Measurements from ENCODE around the gene TACC2. TPM values are rescaled to one million over a fixed set of nuclear protein-coding genes. Genes with fewer than 3 reads are reported as not detected.
A peak's percentile ranks its signal among the peaks of the same experiment; 100 is the strongest.

Gene TACC2
- total RNA-seq, 1 donor from 2014 or later, result 71.2 TPM

- Mint-ChIP-seq H3K4me1 (ENCODE audit: unreplicated experiment) (peaks cover under 1% of the 10 kb centered on the region), H3K36me3 (no peaks in the 10 kb centered on the region), H3K27me3 (no peaks in the 10 kb centered on the region), H3K9me3 (peaks cover 5% of the 10 kb centered on the region), H3K4me3 (no peak overlapping the region), H3K27ac (no peak overlapping the region)
- TF ChIP-seq CTCF (conservative IDR thresholded peaks at IDR 0.05), result no peak
- DNase-seq (ENCODE audit: extremely low spot score, unreplicated experiment), result no peak
Observed at GRCh38 chr10:122033224-122033926, 44.4 kb downstream of the TACC2 start.

- no peak for DNase-seq (ENCODE audit: extremely low spot score, unreplicated experiment)
- H3K27me3 Mint-ChIP-seq, result no peaks in the 10 kb centered on the region
- no peak overlapping the region for H3K4me3 Mint-ChIP-seq
- peaks cover 3% of the 10 kb centered on the region for H3K4me1 Mint-ChIP-seq (ENCODE audit: unreplicated experiment)
- TF ChIP-seq CTCF (conservative IDR thresholded peaks at IDR 0.05), result no peak
- H3K36me3 Mint-ChIP-seq, result no peaks in the 10 kb centered on the region
- no peak overlapping the region for H3K27ac Mint-ChIP-seq
- peaks cover 5% of the 10 kb centered on the region for H3K9me3 Mint-ChIP-seq
Observed at GRCh38 chr10:122034149-122034756, 45.3 kb downstream of the TACC2 start.

GRCh38 chr10:122040786-122041185, 51.8 kb downstream of the TACC2 start:
- no peak for DNase-seq (ENCODE audit: extremely low spot score, unreplicated experiment)
- Mint-ChIP-seq H3K36me3 (no peaks in the 10 kb centered on the region), H3K27me3 (no peaks in the 10 kb centered on the region), H3K9me3 (no peaks in the 10 kb centered on the region), H3K4me1 (ENCODE audit: unreplicated experiment) (peaks cover 21% of the 10 kb centered on the region), H3K27ac (no peak overlapping the region), H3K4me3 (no peak overlapping the region)
- no peak for TF ChIP-seq CTCF (conservative IDR thresholded peaks at IDR 0.05)

GRCh38 chr10:122042836-122043235, 53.9 kb downstream of the TACC2 start:
- TF ChIP-seq CTCF (conservative IDR thresholded peaks at IDR 0.05), result no peak
- Mint-ChIP-seq H3K27ac (no peak overlapping the region), H3K9me3 (no peaks in the 10 kb centered on the region), H3K36me3 (no peaks in the 10 kb centered on the region), H3K4me3 (no peak overlapping the region), H3K4me1 (ENCODE audit: unreplicated experiment) (peaks cover 21% of the 10 kb centered on the region), H3K27me3 (no peaks in the 10 kb centered on the region)
- no peak for DNase-seq (ENCODE audit: extremely low spot score, unreplicated experiment)

- no peak overlapping the region for H3K27ac Mint-ChIP-seq
- no peaks in the 10 kb centered on the region for H3K9me3 Mint-ChIP-seq
- H3K36me3 Mint-ChIP-seq, result no peaks in the 10 kb centered on the region
- peak overlapping the region; percentile 68 for H3K4me3 Mint-ChIP-seq
- no peaks in the 10 kb centered on the region for H3K27me3 Mint-ChIP-seq
- TF ChIP-seq CTCF (conservative IDR thresholded peaks at IDR 0.05), result no peak
- DNase-seq (ENCODE audit: extremely low spot score, unreplicated experiment), result no peak
- peaks cover 17% of the 10 kb centered on the region for H3K4me1 Mint-ChIP-seq (ENCODE audit: unreplicated experiment)
Observed at GRCh38 chr10:122044045-122044661, 55.2 kb downstream of the TACC2 start.
